ENCODE results near the gene TRIM28. TPM values are rescaled to one million over a fixed set of nuclear protein-coding genes. Genes with fewer than 3 reads are reported as not detected.
A peak's percentile ranks its signal among the peaks of the same experiment; 100 is the strongest.
"Not testable (repeated sequence)": the region's sequence is repeated elsewhere in the genome, so short reads cannot be mapped to it uniquely, and the experiment has no call there.

The TRIM28 gene
- total RNA-seq, 1 donor, result 295 TPM

GRCh38 chr19:58575183-58576041 lies 31.5 kb downstream of the TRIM28 start:
- DNase-seq (ENCODE audit: low read depth), result peak; percentile 90
- TF ChIP-seq CTCF (IDR thresholded peaks at IDR 0.05; ENCODE audit: insufficient read depth, low read depth, low read length), result no peak
- H3K4me3 ChIP-seq (ENCODE audit: low read depth, low read length), result peak overlapping the region; percentile 85

- DNase-seq (ENCODE audit: low read depth); H3K4me3 ChIP-seq (ENCODE audit: low read depth, low read length): not testable (repeated sequence)
These were observed 33.7 kb downstream of the TRIM28 start for GRCh38 chr19:58577581-58577980.

- no peak for DNase-seq (ENCODE audit: low read depth)
- no peak for TF ChIP-seq CTCF (IDR thresholded peaks at IDR 0.05; ENCODE audit: insufficient read depth, low read depth, low read length)
- no peak overlapping the region for H3K4me3 ChIP-seq (ENCODE audit: low read depth, low read length)
These were observed 34.4 kb downstream of the TRIM28 start for GRCh38 chr19:58578012-58578925.

- H3K4me3 ChIP-seq (ENCODE audit: low read depth, low read length), result no peak overlapping the region
- no peak for DNase-seq (ENCODE audit: low read depth)
- TF ChIP-seq CTCF (IDR thresholded peaks at IDR 0.05; ENCODE audit: insufficient read depth, low read depth, low read length), result no peak
These were observed 35.7 kb downstream of the TRIM28 start for GRCh38 chr19:58579473-58580142.

- peak; percentile 99 for TF ChIP-seq CTCF (IDR thresholded peaks at IDR 0.05; ENCODE audit: insufficient read depth, low read depth, low read length)
- DNase-seq (ENCODE audit: low read depth), result peak; percentile 96
- no peak overlapping the region for H3K4me3 ChIP-seq (ENCODE audit: low read depth, low read length)
These were observed 37.6 kb downstream of the TRIM28 start for GRCh38 chr19:58581227-58582141.

- TF ChIP-seq CTCF (IDR thresholded peaks at IDR 0.05; ENCODE audit: insufficient read depth, low read depth, low read length), result no peak
- DNase-seq (ENCODE audit: low read depth), result no peak
- H3K4me3 ChIP-seq (ENCODE audit: low read depth, low read length), result no peak overlapping the region
These were observed 39.1 kb downstream of the TRIM28 start for GRCh38 chr19:58582985-58583384.
